ENCODE data around the gene LRRC8C. TPM values are rescaled to one million over a fixed set of nuclear protein-coding genes. Genes with fewer than 3 reads are reported as not detected.

Gene LRRC8C
- total RNA-seq, 1 donor from 2014 or later = 5.5 TPM

DNA sequence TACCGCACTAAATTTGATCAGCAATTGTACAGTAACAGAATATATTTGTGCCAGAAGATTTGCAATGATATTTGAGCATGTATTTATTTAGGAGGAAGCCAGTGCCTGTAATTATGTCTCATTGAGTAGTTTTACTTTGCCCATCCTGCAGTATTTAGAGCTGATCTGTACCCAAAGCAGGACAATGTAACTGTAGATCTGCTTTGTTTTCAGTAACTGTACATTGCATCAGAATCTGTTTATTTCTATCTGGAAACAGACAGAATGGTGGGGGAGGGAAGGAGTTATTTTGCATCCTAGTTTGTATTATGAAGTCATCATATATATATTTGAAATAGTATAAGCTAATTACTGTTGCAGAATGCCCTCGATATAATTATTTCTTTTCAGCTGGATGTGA, 36.2 kb upstream of the LRRC8C start:
- peaks cover 2% of the 10 kb centered on the region for H3K27me3 Mint-ChIP-seq (ENCODE audit: insufficient read depth, low read depth)
- no peaks in the 10 kb centered on the region for H3K9me3 ChIP-seq (ENCODE audit: low read depth)
- H4K20me1 ChIP-seq (ENCODE audit: low read depth) = no peaks in the 10 kb centered on the region
- H3K27ac ChIP-seq = no peak overlapping the region
- peaks cover 32% of the 10 kb centered on the region for H3K4me1 ChIP-seq
- H3K9me3 Mint-ChIP-seq = no peaks in the 10 kb centered on the region
- no peaks in the 10 kb centered on the region for H3K27me3 ChIP-seq
- H3K36me3 ChIP-seq = no peaks in the 10 kb centered on the region
- no peak for TF ChIP-seq CTCF (IDR thresholded peaks at IDR 0.05)
- no peak for TF ChIP-seq EZH2 (IDR thresholded peaks at IDR 0.05)
- TF ChIP-seq EZH2phosphoT487 (IDR thresholded peaks at IDR 0.05) = no peak
- no peaks in the 10 kb centered on the region for H3K4me1 Mint-ChIP-seq
- H3K27ac Mint-ChIP-seq = no peak overlapping the region
- no peak overlapping the region for H2AFZ ChIP-seq (replicated peaks)
- peaks cover 7% of the 10 kb centered on the region for H3K36me3 Mint-ChIP-seq
- no peak overlapping the region for H3K9ac ChIP-seq
- H3K4me3 ChIP-seq = no peak overlapping the region
- H3K4me2 ChIP-seq = no peak overlapping the region
- H3K79me2 ChIP-seq (ENCODE audit: low read depth) = peaks cover 4% of the 10 kb centered on the region
- DNase-seq (ENCODE audit: low spot score) = no peak
- H3K4me3 Mint-ChIP-seq = no peak overlapping the region
- H3F3A ChIP-seq (ENCODE audit: low read depth) = peaks cover 4% of the 10 kb centered on the region

DNA sequence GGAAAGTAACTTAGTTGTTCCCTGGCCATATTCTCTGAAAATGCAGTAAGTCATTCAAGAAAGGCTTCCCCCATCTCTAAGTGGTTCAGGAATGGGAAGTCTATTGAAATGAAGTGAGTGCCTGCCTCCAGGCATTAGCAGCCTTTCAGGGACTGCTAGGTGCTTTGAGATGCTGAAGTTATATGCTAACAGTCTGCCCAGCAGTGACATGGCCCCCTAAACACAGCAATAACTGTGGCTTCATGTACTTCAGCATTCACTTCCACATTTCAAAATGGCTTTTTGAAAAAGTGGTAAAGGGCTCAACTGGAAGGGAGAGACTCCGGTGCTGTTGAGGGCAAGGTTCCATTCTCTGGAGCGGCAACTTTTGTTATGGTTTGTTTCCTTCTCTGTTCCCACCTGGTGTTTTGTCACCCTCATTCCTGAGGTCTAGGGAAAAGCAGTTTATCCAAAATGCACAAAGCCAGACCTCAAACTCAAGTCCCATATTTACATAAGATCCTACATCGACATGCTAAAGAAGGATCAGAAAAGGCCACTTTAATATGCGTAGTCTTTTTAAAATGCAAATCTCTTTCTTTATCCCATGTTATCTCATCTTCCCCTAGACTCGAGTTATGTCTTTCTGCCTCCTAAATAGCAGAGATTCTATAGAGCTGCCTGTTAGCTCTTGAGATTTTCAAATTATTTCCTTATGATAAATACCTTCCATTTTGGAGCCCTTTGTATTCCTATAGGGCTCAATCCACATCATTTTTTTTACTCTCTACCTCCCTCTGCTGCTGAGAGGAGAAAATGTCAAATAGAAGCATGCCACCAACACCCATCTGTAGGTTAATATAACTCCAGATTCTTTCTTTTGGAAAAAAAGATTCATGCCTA, 34.2 kb upstream of the LRRC8C start:
- Histone ChIP-seq H3K36me3 (no peaks in the 10 kb centered on the region), H3F3A (ENCODE audit: low read depth) (peaks cover 4% of the 10 kb centered on the region), H3K9ac (no peak overlapping the region), H2AFZ (replicated peaks) (no peak overlapping the region), H3K4me3 (no peak overlapping the region), H3K4me1 (peaks cover 32% of the 10 kb centered on the region), H3K79me2 (ENCODE audit: low read depth) (no peaks in the 10 kb centered on the region), H3K27ac (no peak overlapping the region), H3K27me3 (no peaks in the 10 kb centered on the region), H4K20me1 (ENCODE audit: low read depth) (no peaks in the 10 kb centered on the region), H3K9me3 (ENCODE audit: low read depth) (no peaks in the 10 kb centered on the region), H3K4me2 (peak overlapping the region; percentile 7)
- DNase-seq (ENCODE audit: low spot score) = peak; percentile 18
- peaks cover 2% of the 10 kb centered on the region for H3K27me3 Mint-ChIP-seq (ENCODE audit: insufficient read depth, low read depth)
- H3K27ac Mint-ChIP-seq = peak overlapping the region; percentile 2
- no peaks in the 10 kb centered on the region for H3K4me1 Mint-ChIP-seq
- no peaks in the 10 kb centered on the region for H3K9me3 Mint-ChIP-seq
- no peak overlapping the region for H3K4me3 Mint-ChIP-seq
- peaks cover 1% of the 10 kb centered on the region for H3K36me3 Mint-ChIP-seq
- TF ChIP-seq CTCF (IDR thresholded peaks at IDR 0.05) = peak; percentile 77
- TF ChIP-seq EZH2 (IDR thresholded peaks at IDR 0.05) = no peak
- TF ChIP-seq EZH2phosphoT487 (IDR thresholded peaks at IDR 0.05) = no peak

DNA sequence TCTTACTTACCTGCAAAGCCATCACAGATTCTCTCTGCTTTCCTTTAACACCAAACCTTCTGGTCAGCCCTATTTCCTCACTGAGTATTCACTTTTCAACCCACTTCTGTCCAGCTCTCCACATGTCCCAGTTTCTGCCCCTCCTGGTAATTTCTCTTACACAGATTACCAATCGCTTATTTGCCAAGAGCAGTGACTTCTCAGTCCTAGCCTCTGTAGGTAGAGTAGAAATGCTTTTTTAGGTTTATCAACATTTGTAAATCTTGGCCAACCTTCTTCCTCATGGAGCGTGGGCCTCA, 33.6 kb upstream of the LRRC8C start:
- H3K27ac ChIP-seq = no peak overlapping the region
- H3K79me2 ChIP-seq (ENCODE audit: low read depth) = no peaks in the 10 kb centered on the region
- H3K9me3 ChIP-seq (ENCODE audit: low read depth) = no peaks in the 10 kb centered on the region
- H3K4me2 ChIP-seq = no peak overlapping the region
- H3K27me3 ChIP-seq = no peaks in the 10 kb centered on the region
- peaks cover 4% of the 10 kb centered on the region for H3F3A ChIP-seq (ENCODE audit: low read depth)
- H3K4me3 ChIP-seq = no peak overlapping the region
- Mint-ChIP-seq H3K4me1 (no peaks in the 10 kb centered on the region), H3K4me3 (no peak overlapping the region), H3K27ac (peak overlapping the region; percentile 2), H3K9me3 (no peaks in the 10 kb centered on the region), H3K36me3 (no peaks in the 10 kb centered on the region), H3K27me3 (ENCODE audit: insufficient read depth, low read depth) (peaks cover 2% of the 10 kb centered on the region)
- H4K20me1 ChIP-seq (ENCODE audit: low read depth) = no peaks in the 10 kb centered on the region
- TF ChIP-seq EZH2phosphoT487 (IDR thresholded peaks at IDR 0.05) (no peak), EZH2 (IDR thresholded peaks at IDR 0.05) (no peak), CTCF (IDR thresholded peaks at IDR 0.05) (no peak)
- H3K4me1 ChIP-seq = peaks cover 27% of the 10 kb centered on the region
- DNase-seq (ENCODE audit: low spot score) = no peak
- H2AFZ ChIP-seq (replicated peaks) = no peak overlapping the region
- H3K36me3 ChIP-seq = no peaks in the 10 kb centered on the region
- no peak overlapping the region for H3K9ac ChIP-seq
